Limb (tissue), 2 donors: ENCODE data around the gene C4A.
A peak's percentile ranks its signal among the peaks of the same experiment; 100 is the strongest.
"Not testable (repeated sequence)": the region's sequence is repeated elsewhere in the genome, so short reads cannot be mapped to it uniquely, and the experiment has no call there.

Source experiments
- DNase-seq, 2 donors: peaks; one replicate each; pipeline ENCODE4 v3.0.0-alpha.2; 2016; ENCODE audit errors: extremely low spot score in 2 of 2

The C4A gene

GRCh38 chr6:32047855-32048766 is 66.3 kb downstream of the C4A start:
- peak in 1 of 2 donors; percentile 79 for DNase-seq

DNA sequence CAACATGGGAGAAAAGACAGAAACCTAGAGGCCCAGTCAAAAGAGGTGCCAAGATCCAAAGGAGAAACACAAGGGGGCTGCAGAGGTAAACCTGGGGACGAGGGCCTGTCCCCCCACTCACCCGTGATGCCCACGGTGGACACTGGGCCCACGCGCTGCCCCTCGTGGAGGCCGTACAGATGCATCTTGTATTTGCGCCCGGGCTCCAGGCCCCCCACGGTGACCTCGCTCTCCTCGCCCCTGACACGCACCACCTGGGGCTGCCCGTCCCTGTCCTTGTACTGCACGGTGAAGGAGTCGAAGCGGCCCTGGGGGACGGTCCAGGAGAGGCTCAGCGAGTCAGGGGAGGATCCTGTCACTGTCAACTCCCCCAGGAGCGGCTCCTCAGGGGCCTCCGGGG is 67.3 kb downstream of the C4A start:
- not testable (repeated sequence) for DNase-seq

DNA sequence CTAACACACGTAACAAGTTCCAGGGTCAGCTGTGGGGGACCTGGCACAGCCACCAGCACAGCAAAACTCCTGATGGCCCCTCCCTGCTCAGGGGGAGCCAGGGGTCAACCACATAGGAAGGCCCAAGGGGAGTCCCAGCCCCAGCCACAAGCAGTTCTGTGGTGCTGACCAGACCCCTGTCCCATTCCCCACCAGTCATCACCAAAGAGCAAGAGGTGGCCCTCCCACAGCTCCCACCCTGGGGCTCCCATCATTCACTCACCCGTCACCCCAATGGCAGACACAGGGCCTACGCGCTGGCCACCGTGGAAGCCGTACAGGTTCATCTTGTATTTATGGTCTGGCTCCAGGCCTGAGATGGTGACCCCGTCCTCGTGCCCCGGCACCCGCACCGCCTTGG is 67.9 kb downstream of the C4A start:
- not testable (repeated sequence) for DNase-seq

DNA sequence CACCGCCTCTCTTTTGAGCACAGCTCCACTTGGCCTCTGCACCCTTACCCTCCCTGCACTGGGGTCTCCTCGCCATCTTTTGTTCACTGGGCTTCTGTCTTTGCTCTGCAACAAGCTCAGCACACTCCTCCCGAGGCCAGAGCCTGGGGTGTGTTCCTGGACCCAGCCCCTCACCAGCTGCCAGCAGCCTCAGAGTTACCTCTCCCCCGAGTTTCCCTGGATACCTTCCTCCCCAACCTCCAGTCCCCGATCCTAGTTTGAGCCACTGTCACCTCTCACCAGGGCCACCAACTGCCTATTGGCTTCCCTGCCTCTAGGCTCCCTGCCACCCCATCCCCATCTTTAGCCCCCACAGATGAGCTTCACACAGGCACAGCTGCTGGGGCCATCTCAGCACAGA is 68.7 kb downstream of the C4A start:
- no peak for DNase-seq
